NOMO-1 (cell line): Measurements from ENCODE around the gene FLOT1.
"Not testable (repeated sequence)": the region's sequence is repeated elsewhere in the genome, so short reads cannot be mapped to it uniquely, and the experiment has no call there.

Experiments
- DNase-seq, 2 experiments: peaks; one replicate each; lab custom pipeline; 2025; ENCODE audit not compliant: unreplicated experiment in 2 of 2; lab: John Stamatoyannopoulos, UW

FLOT1 gene

GRCh38 chr6:30723843-30724741 lies 18.4 kb downstream of the FLOT1 start:
- DNase-seq, result not testable (repeated sequence)

- DNase-seq, result not testable (repeated sequence)
Observed at GRCh38 chr6:30723159-30723842, 19.2 kb downstream of the FLOT1 start.

- DNase-seq, result peak; percentile 59 to 67
Observed at GRCh38 chr6:30722280-30723112, 20.0 kb downstream of the FLOT1 start.

GRCh38 chr6:30722025-30722279 lies 20.5 kb downstream of the FLOT1 start:
- not testable (repeated sequence) for DNase-seq

GRCh38 chr6:30721198-30722024 lies 21.1 kb downstream of the FLOT1 start:
- DNase-seq, result peak; percentile 83 to 96

- peak; percentile 56 to 76 for DNase-seq
Observed at GRCh38 chr6:30720738-30721197, 21.7 kb downstream of the FLOT1 start.

- peak; percentile 97 to 99 for DNase-seq
Observed at GRCh38 chr6:30719791-30720737, 22.4 kb downstream of the FLOT1 start, which contains the start of gene TUBB. Gene TUBB, plus strand, starts transcription at chr6:30720352. Its CDS starts 155 bp downstream, at chr6:30720507.

GRCh38 chr6:30719356-30719755 lies 23.1 kb downstream of the FLOT1 start:
- no peak for DNase-seq

GRCh38 chr6:30717845-30718720 lies 24.4 kb downstream of the FLOT1 start:
- DNase-seq, result not testable (repeated sequence)

GRCh38 chr6:30717129-30717844 lies 25.2 kb downstream of the FLOT1 start, which contains the start of gene MDC1:
Gene MDC1, minus strand, starts transcription at chr6:30717281. Its CDS starts 2,106 bp downstream, at chr6:30715175.
- peak; percentile 100 for DNase-seq

- DNase-seq, result no peak
Observed at GRCh38 chr6:30716879-30717128, 25.7 kb downstream of the FLOT1 start.

- no peak for DNase-seq
Observed at GRCh38 chr6:30714263-30714662, 28.2 kb downstream of the FLOT1 start.

- no peak for DNase-seq
Observed at GRCh38 chr6:30712441-30712945, 30.0 kb downstream of the FLOT1 start.

GRCh38 chr6:30711758-30712380 lies 30.6 kb downstream of the FLOT1 start:
- no peak for DNase-seq

- no peak for DNase-seq
Observed at GRCh38 chr6:30709101-30709868, 33.2 kb downstream of the FLOT1 start.

GRCh38 chr6:30707281-30707850 lies 35.1 kb downstream of the FLOT1 start:
- DNase-seq, result no peak
